Endothelial cell of umbilical vein (primary cell): ENCODE results near the gene CD44. TPM values are rescaled to one million over a fixed set of nuclear protein-coding genes. Genes with fewer than 3 reads are reported as not detected.

Experiments used
- BruUV-seq: library from RNA; stranded (reverse); fragments of 400-500 nt; replicated peaks from 2 replicates; lab custom pipeline; 2021; lab: Mats Ljungman, UMichigan
- CTCF ChIA-PET: fragments of 300-600, 350-600 bp; sonication (Branson Sonifier 250); formaldehyde crosslinking; loops from one replicate; lab custom pipeline; 2021; ENCODE audit warnings: antibody characterized with exemption, inconsistent platforms; lab: Charles Lee
- POLR2A ChIA-PET: fragments of 300-600, 350-600 bp; sonication (Branson Sonifier 250); formaldehyde crosslinking; loops from one replicate; lab custom pipeline; 2021; ENCODE audit warnings: antibody characterized with exemption, inconsistent platforms; lab: Charles Lee
- DNase-seq: peaks from one replicate; pipeline ENCODE4 v3.0.0-alpha.2; 2011; ENCODE audit warnings: low read depth, low spot score
- FAIRE-seq: peaks from 2 replicates; lab custom pipeline; 2011; peaks lifted over from hg19 to GRCh38; lab: Jason Lieb, UNC
- H2AFZ ChIP-seq: 2 replicates; pipeline ENCODE4 v1.6.0; 2012; ENCODE audit warnings: low read depth, low read length, control low read depth, inconsistent platforms
- H3K27ac ChIP-seq: 2 replicates; pipeline ENCODE4 v1.5.1; 2011; ENCODE audit warnings: low read depth, mild to moderate bottlenecking, control low read depth, low read length, moderate library complexity; ENCODE audit not compliant: insufficient read depth
- H3K27me3 ChIP-seq, 2 experiments: 2 replicates each; pipeline versions ENCODE4 v1.6.0 to v1.6.1; 2011; ENCODE audit warnings: low read length in 2 of 2, mixed read lengths in 1 of 2; ENCODE audit not compliant: control insufficient read depth in 2 of 2, insufficient read depth in 2 of 2
- H3K36me3 ChIP-seq, 2 experiments: 2 replicates in 1 of 2; 3 replicates in 1 of 2; pipeline ENCODE4 v1.5.1; 2011; ENCODE audit warnings: low read length in 2 of 2, mild to moderate bottlenecking in 1 of 2, moderate library complexity in 1 of 2; ENCODE audit not compliant: control insufficient read depth in 2 of 2, insufficient read depth in 2 of 2; ENCODE audit errors: extremely low read depth in 1 of 2
- H3K4me1 ChIP-seq: 3 replicates; pipeline ENCODE4 v1.5.1; 2011; ENCODE audit warnings: mild to moderate bottlenecking, low read length; ENCODE audit not compliant: control insufficient read depth, insufficient read depth; ENCODE audit errors: extremely low read depth
- H3K4me2 ChIP-seq: 2 replicates; pipeline ENCODE4 v1.6.1; 2011; ENCODE audit warnings: low read length, control low read depth, mixed read lengths; ENCODE audit not compliant: insufficient read depth
- H3K4me3 ChIP-seq, 3 experiments: fragments of 200-600 bp in 1 of 3; sonication (generic), shearing (Covaris generic) in 1 of 3; replicated peaks in 1 of 3; 2 replicates each; pipeline ENCODE4 v1.5.1; 2011 to 2016; ENCODE audit warnings: control low read depth in 3 of 3, low read length in 3 of 3, mild to moderate bottlenecking in 2 of 3, inconsistent platforms in 1 of 3, low read depth in 1 of 3, moderate library complexity in 1 of 3; ENCODE audit not compliant: insufficient read depth in 1 of 3
- H3K79me2 ChIP-seq: 2 replicates; pipeline ENCODE4 v1.6.0; 2012; ENCODE audit warnings: low read length, inconsistent platforms; ENCODE audit not compliant: control insufficient read depth, insufficient read depth
- H3K9ac ChIP-seq: replicated peaks from 2 replicates; pipeline ENCODE3; 2011; ENCODE audit warnings: low read length, control low read depth; ENCODE audit not compliant: insufficient read depth; ENCODE audit errors: extremely low read depth
- H3K9me1 ChIP-seq: replicated peaks from 3 replicates; pipeline ENCODE4 v1.6.0; 2011; ENCODE audit warnings: mild to moderate bottlenecking, low read length; ENCODE audit not compliant: control insufficient read depth, insufficient read depth; ENCODE audit errors: extremely low read depth
- H3K9me3 ChIP-seq: replicated peaks from 2 replicates; pipeline ENCODE4 v1.5.1; 2012; ENCODE audit warnings: low read length, inconsistent platforms; ENCODE audit not compliant: control insufficient read depth, insufficient read depth
- H4K20me1 ChIP-seq: replicated peaks from 2 replicates; pipeline ENCODE3; 2011; ENCODE audit warnings: mild to moderate bottlenecking, low read length; ENCODE audit not compliant: control insufficient read depth, insufficient read depth; ENCODE audit errors: extremely low read depth
- EZH2 ChIP-seq: IDR thresholded peaks from 2 replicates; pipeline ENCODE4 v1.6.1; 2012; ENCODE audit warnings: borderline replicate concordance, low read depth, mild to moderate bottlenecking, moderate library complexity, low read length, inconsistent platforms; ENCODE audit not compliant: severe bottlenecking
- FOS ChIP-seq: IDR thresholded peaks from 2 replicates; pipeline ENCODE4 v1.6.1; 2011; ENCODE audit warnings: mild to moderate bottlenecking, low read length, moderate library complexity, borderline replicate concordance; ENCODE audit not compliant: insufficient read depth
- GATA2 ChIP-seq: IDR thresholded peaks from 2 replicates; pipeline ENCODE4 v1.7.0; 2011; ENCODE audit warnings: low read depth, mild to moderate bottlenecking, moderate library complexity, mixed read lengths, low read length; ENCODE audit not compliant: insufficient read length, insufficient read depth
- JUN ChIP-seq: IDR thresholded peaks from 2 replicates; pipeline ENCODE4 v1.6.1; 2011; ENCODE audit warnings: borderline replicate concordance, low read depth; ENCODE audit not compliant: insufficient read length, insufficient read depth
- POLR2A ChIP-seq: IDR thresholded peaks from 2 replicates; pipeline ENCODE4 v1.6.1; 2012; ENCODE audit warnings: low read depth, mild to moderate bottlenecking, control low read depth, low read length
- dilution Hi-C: fragments of 300-500 bp; cut with MboI; formaldehyde crosslinking; loops from one replicate; pipeline ENCODE4 v1.15.0; 2019; ENCODE audit warnings: low sequenced_read_pairs; ENCODE audit not compliant: extremely low pct_ligation_motif_present
- intact Hi-C: fragments of 100-400 bp; cut with micrococcal nuclease; formaldehyde crosslinking; loops from one replicate; pipeline ENCODE4 v1.10.0; 2022
- polyA plus RNA-seq, 4 experiments: library from polyadenylated mRNA; depleted of rRNA in 3 of 4; stranded (reverse) in 3 of 4; unstranded in 1 of 4; fragments of >200 nt; gene quantifications; 2 replicates each; pipeline versions ENCODE4 v1.2.1 to v1.2.3, GENCODE V29; 2011 to 2012; ENCODE audit warnings: missing spikeins in 1 of 4
- total RNA-seq: library from RNA; stranded (reverse); gene quantifications from 2 replicates; pipeline ENCODE4 v1.2.3, GENCODE V29; 2021

Gene CD44
- total and polyA plus RNA-seq, 2 donors (not counting 3 experiments of a cell fraction or from before 2014, with no cell fraction given) = 25.5 to 26.3 TPM

GRCh38 chr11:35250621-35251020 lies 111.7 kb downstream of the CD44 start:
- BruUV-seq = no TSS peak
- ChIA-PET POLR2A (no interaction called here), CTCF (interaction anchor here (1.2 kb wide), 1 partner anchor 10 kb away, joined by 3 read pairs; no protein-coding TSS in a partner anchor)
- Histone ChIP-seq H3K4me3 (no peak overlapping the region), H3K4me1 (no peaks in the 10 kb centered on the region), H3K79me2 (no peaks in the 10 kb centered on the region), H3K4me2 (no peak overlapping the region), H3K27ac (no peak overlapping the region), H4K20me1 (no peaks in the 10 kb centered on the region), H3K9me1 (no peaks in the 10 kb centered on the region), H2AFZ (no peak overlapping the region), H3K9ac (no peak overlapping the region), H3K9me3 (no peaks in the 10 kb centered on the region), H3K36me3 (no peaks in the 10 kb centered on the region), H3K27me3 (peaks cover 4 to 26% of the 10 kb centered on the region in 2 experiments)
- TF ChIP-seq JUN = no peak
- intact Hi-C loops (no loop called here), dilution Hi-C loops (no loop called here)
- no peak for DNase-seq
- no peak for FAIRE-seq

GRCh38 chr11:35253237-35253636 lies 114.3 kb downstream of the CD44 start:
- no peak overlapping the region for H3K27ac ChIP-seq
- H3K9me3 ChIP-seq = no peaks in the 10 kb centered on the region
- no peaks in the 10 kb centered on the region for H4K20me1 ChIP-seq
- no peaks in the 10 kb centered on the region for H3K9me1 ChIP-seq
- dilution Hi-C loops = no loop called here
- no peaks in the 10 kb centered on the region for H3K36me3 ChIP-seq
- no peak overlapping the region for H3K4me3 ChIP-seq
- H2AFZ ChIP-seq = no peak overlapping the region
- no TSS peak for BruUV-seq
- no peaks in the 10 kb centered on the region for H3K4me1 ChIP-seq
- no peaks in the 10 kb centered on the region for H3K79me2 ChIP-seq
- CTCF ChIA-PET = no interaction called here
- POLR2A ChIA-PET = interaction anchor here (0.6 kb wide), 1 partner anchor 34 kb away, joined by 3 read pairs; no protein-coding TSS in a partner anchor
- H3K27me3 ChIP-seq = peaks cover 6 to 44% of the 10 kb centered on the region in 2 experiments
- DNase-seq (no peak), FAIRE-seq (no peak)
- intact Hi-C loops = no loop called here
- H3K4me2 ChIP-seq = no peak overlapping the region
- TF ChIP-seq FOS = no peak
- no peak for TF ChIP-seq EZH2
- no peak for TF ChIP-seq POLR2A
- no peak for TF ChIP-seq JUN
- TF ChIP-seq GATA2 = no peak
- no peak overlapping the region for H3K9ac ChIP-seq
